Gastrocnemius medialis (tissue), 4 donors: ENCODE results near the gene SLC6A6.

ENCODE experiments used
- CTCF ChIP-seq, 5 experiments: fragments of 450-650 bp in 3 of 5; fragments of 200-600 bp in 2 of 5; sonication (generic) in 2 of 5; IDR thresholded peaks in 4 of 5; conservative IDR thresholded peaks in 1 of 5; 1 replicate in 4 of 5; 2 replicates in 1 of 5; pipeline ENCODE4 v1.5.1; 2016 to 2019; ENCODE audit warnings: antibody characterized with exemption in 5 of 5, mild to moderate bottlenecking in 3 of 5, moderate library complexity in 3 of 5
- POLR2A ChIP-seq, 2 donors: fragments of 450-650 bp; IDR thresholded peaks; one replicate each; pipeline ENCODE4 v1.6.1; 2017; ENCODE audit warnings: antibody characterized with exemption in 2 of 2, mild to moderate bottlenecking in 2 of 2, moderate library complexity in 2 of 2

DNA sequence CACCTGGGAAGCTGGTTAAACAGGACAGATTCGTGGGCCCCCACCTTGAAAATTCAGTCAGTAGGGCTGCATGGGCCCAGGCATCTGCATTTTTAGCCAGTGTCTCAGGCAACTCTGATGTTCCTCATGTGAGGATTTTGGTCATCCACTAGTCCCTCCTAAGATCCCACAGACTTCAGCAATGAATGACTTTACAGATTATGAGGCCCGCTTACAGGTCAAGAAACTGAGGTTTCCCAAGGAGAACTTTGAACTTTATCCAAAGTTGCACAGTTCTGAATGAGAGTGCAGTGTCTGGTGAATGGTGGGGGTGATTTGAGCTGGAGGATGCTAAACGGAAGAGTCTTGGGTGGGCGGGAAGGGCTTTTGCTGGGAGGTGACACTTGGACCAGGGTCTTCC lies 27.2 kb downstream of the SLC6A6 start:
- TF ChIP-seq CTCF (IDR thresholded peaks at IDR 0.05 in 4 of 5, conservative IDR thresholded peaks at IDR 0.05 in 1 of 5) = no peak
- TF ChIP-seq POLR2A (IDR thresholded peaks at IDR 0.05) = no peak
